ENCODE results near the gene ENOX1. TPM values are rescaled to one million over a fixed set of nuclear protein-coding genes. Genes with fewer than 3 reads are reported as not detected.

Gene ENOX1
- total and polyA plus RNA-seq, 7 donors = 0.34 to 7.1 (median 1.1) TPM

DNA sequence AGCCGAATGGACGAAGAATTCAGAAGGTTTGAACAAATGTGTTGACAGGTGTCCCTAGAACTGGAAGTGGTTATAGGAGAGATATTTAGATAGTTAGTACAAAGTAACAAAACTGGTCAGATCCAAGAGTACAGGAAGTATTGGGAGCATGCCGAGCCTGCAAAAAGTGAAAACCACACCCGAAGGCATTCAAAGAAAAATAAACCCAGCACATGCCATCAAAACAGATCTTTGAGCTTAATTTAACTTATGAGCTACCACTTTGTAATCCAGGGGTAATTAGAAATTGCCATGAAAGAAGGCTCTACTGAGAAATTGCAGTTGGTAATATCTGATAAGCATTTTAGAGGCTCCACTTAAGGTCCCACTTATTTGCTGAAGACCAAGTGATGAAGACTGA is 549.2 kb downstream of the ENOX1 start:
- no peak overlapping the region for H3K27ac ChIP-seq
- TF ChIP-seq, protein P1, sequence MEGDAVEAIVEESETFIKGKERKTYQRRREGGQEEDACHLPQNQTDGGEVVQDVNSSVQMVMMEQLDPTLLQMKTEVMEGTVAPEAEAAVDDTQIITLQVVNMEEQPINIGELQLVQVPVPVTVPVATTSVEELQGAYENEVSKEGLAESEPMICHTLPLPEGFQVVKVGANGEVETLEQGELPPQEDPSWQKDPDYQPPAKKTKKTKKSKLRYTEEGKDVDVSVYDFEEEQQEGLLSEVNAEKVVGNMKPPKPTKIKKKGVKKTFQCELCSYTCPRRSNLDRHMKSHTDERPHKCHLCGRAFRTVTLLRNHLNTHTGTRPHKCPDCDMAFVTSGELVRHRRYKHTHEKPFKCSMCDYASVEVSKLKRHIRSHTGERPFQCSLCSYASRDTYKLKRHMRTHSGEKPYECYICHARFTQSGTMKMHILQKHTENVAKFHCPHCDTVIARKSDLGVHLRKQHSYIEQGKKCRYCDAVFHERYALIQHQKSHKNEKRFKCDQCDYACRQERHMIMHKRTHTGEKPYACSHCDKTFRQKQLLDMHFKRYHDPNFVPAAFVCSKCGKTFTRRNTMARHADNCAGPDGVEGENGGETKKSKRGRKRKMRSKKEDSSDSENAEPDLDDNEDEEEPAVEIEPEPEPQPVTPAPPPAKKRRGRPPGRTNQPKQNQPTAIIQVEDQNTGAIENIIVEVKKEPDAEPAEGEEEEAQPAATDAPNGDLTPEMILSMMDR (IDR thresholded peaks at IDR 0.05) = no peak
- DNase-seq = no peak
- no peak overlapping the region for H3K4me3 ChIP-seq
- no peaks in the 10 kb centered on the region for H3K4me1 ChIP-seq
- intact Hi-C loops (cut with DNase I) = no loop called here
- no peaks in the 10 kb centered on the region for H3K9me3 ChIP-seq
- no peak for ATAC-seq
- H3K36me3 ChIP-seq (ENCODE audit: insufficient read depth in 1 of 2, low read depth in 1 of 2) = no peaks in the 10 kb centered on the region
- WGBS, 3 donors = 81 to 97% (median 92%) methylated on average over 4 of the region's 4 CpGs
- H3K27me3 ChIP-seq (ENCODE audit: insufficient read depth in 3 of 3, low read length in 2 of 3) = no peaks in the 10 kb centered on the region

DNA sequence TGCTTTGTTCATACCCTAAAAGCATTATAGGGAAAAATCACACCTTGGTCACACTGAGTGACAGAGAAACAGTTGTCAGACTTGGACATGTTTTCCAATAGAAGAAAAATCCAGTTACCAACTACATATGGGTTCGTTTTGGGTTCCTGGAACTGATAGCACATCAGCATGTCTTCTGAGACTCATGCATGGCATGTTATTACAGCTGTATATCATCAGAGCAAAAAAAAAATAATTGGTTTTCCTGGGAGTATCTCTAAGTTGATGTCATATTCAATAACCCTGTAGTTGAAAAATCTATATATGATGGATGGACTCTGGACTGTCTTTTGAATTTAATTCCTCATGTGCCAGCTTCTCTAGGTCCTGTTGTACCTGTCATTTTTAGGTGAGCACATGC is 551.7 kb downstream of the ENOX1 start:
- ATAC-seq (no peak), DNase-seq (no peak)
- no peaks in the 10 kb centered on the region for H3K36me3 ChIP-seq (ENCODE audit: insufficient read depth in 1 of 2, low read depth in 1 of 2)
- H3K27me3 ChIP-seq (ENCODE audit: insufficient read depth in 3 of 3, low read length in 2 of 3) = no peaks in the 10 kb centered on the region
- H3K4me3 ChIP-seq = no peak overlapping the region
- TF ChIP-seq, protein P1 (IDR thresholded peaks at IDR 0.05) = no peak
- intact Hi-C loops (cut with DNase I) = no loop called here
- H3K27ac ChIP-seq = no peak overlapping the region
- no peaks in the 10 kb centered on the region for H3K9me3 ChIP-seq
- no peaks in the 10 kb centered on the region for H3K4me1 ChIP-seq
- 62 to 69% (median 66%) methylated on average over 1 of the region's 1 CpG for WGBS, 3 donors

DNA sequence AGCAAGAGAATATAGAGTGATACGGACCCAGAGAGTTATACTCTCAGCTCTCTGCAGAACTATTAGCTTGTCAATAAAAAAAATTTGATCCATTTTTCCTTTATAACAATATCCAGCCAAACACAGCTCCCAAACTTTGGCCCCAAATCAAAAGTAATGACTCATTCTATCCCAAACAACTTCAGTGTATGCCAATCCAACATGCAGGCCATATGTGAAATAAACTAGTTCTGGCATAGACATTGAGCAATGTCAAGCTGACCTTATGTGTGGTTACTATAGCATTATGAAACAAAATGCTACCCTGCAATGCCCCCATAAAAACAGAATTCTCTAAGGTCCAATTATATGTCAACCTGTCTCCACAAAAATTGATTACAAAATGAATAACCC is 553.9 kb downstream of the ENOX1 start:
- TF ChIP-seq, protein P1 (IDR thresholded peaks at IDR 0.05) = no peak
- WGBS, 3 donors = 90 to 96% (median 93%) methylated on average over 1 of the region's 1 CpG
- intact Hi-C loops (cut with DNase I) = no loop called here

DNA sequence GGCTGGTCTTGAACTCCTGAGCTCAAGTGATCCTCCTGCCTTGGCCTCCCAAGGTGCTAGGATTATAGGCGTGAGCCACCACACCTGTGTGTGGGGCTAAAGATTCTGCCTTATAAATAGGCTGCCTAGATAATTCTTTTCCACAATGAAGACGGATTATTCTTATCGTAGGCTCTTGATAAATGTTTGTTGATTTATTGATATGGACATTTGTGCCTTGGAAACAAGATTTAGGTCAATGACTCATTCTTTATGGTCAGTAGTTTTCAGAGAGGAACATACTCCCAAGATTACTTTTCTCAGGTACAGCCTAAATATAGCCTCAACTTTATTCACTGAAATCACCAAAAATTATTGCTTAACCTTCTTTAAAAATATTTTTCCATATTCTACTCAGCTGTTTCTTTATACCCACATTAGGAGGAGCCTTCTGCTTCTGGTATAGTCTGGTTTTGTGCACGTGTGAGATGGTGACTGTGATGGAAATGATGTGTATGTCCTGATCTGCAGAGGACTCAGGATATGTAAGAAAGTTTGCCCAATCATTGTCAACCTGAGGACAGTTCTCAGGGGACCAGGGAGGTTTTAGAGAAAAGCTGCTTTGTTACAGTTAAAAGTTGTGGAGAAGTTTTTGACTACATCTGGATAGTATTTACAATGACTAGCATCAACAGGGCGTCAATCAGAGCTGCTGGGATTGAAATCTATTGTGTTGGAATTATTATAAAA is 554.5 kb downstream of the ENOX1 start:
- H3K27ac ChIP-seq = no peak overlapping the region
- 91 to 94% (median 93%) methylated on average over 5 of the region's 5 CpGs for WGBS, 3 donors
- no peaks in the 10 kb centered on the region for H3K27me3 ChIP-seq (ENCODE audit: insufficient read depth in 3 of 3, low read length in 2 of 3)
- H3K4me1 ChIP-seq = no peaks in the 10 kb centered on the region
- ATAC-seq (no peak), DNase-seq (no peak)
- H3K4me3 ChIP-seq = no peak overlapping the region
- intact Hi-C loops (cut with DNase I) = no loop called here
- no peaks in the 10 kb centered on the region for H3K36me3 ChIP-seq (ENCODE audit: insufficient read depth in 1 of 2, low read depth in 1 of 2)
- H3K9me3 ChIP-seq = no peaks in the 10 kb centered on the region
- TF ChIP-seq, protein P1 (IDR thresholded peaks at IDR 0.05) = no peak

More for the DNA sequence above, 553.9 kb downstream of the ENOX1 start:
- no peak overlapping the region for H3K27ac ChIP-seq
- H3K4me3 ChIP-seq = no peak overlapping the region
- no peaks in the 10 kb centered on the region for H3K27me3 ChIP-seq (ENCODE audit: insufficient read depth in 3 of 3, low read length in 2 of 3)
- no peaks in the 10 kb centered on the region for H3K9me3 ChIP-seq
- no peaks in the 10 kb centered on the region for H3K36me3 ChIP-seq (ENCODE audit: insufficient read depth in 1 of 2, low read depth in 1 of 2)
- no peaks in the 10 kb centered on the region for H3K4me1 ChIP-seq
- no peak for DNase-seq
- ATAC-seq = no peak

DNA sequence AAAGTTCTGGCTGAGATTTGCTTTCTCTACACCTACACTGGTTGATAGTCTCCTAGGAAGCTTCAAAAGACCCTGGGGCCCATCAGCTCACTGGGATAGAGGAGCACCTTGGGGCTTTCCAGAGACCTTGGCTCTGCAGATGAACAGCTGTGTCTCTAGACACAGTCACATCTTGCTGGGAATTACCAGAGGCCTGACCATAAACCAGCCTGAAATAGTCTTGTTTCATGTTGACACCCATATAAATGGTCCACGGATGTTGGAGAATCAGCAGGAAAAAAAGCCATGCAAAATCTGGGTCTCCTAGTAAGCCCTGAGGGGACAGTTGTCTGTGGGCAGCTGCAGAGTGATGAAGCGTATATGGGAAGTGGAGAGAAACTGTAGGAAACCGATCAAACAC is 555.8 kb downstream of the ENOX1 start:
- Histone ChIP-seq H3K4me1 (no peaks in the 10 kb centered on the region), H3K36me3 (ENCODE audit: insufficient read depth in 1 of 2, low read depth in 1 of 2) (no peaks in the 10 kb centered on the region), H3K9me3 (no peaks in the 10 kb centered on the region), H3K27ac (no peak overlapping the region), H3K27me3 (ENCODE audit: insufficient read depth in 3 of 3, low read length in 2 of 3) (no peaks in the 10 kb centered on the region), H3K4me3 (no peak overlapping the region)
- 51 to 60% (median 54%) methylated on average over 3 of the region's 3 CpGs for WGBS, 3 donors
- intact Hi-C loops (cut with DNase I) = no loop called here
- DNase-seq (no peak), ATAC-seq (no peak)
- TF ChIP-seq, protein P1 (IDR thresholded peaks at IDR 0.05) = no peak
